NCI-H1436 treated with DMSO at 0.1 percent for 48 hours (cell line): ENCODE results near the gene CYP2W1.
"Not testable (repeated sequence)": the region's sequence is repeated elsewhere in the genome, so short reads cannot be mapped to it uniquely, and the experiment has no call there.

Source experiments
- DNase-seq: peaks from one replicate; lab custom pipeline; 2025; lab: John Stamatoyannopoulos, UW

The CYP2W1 gene

DNA sequence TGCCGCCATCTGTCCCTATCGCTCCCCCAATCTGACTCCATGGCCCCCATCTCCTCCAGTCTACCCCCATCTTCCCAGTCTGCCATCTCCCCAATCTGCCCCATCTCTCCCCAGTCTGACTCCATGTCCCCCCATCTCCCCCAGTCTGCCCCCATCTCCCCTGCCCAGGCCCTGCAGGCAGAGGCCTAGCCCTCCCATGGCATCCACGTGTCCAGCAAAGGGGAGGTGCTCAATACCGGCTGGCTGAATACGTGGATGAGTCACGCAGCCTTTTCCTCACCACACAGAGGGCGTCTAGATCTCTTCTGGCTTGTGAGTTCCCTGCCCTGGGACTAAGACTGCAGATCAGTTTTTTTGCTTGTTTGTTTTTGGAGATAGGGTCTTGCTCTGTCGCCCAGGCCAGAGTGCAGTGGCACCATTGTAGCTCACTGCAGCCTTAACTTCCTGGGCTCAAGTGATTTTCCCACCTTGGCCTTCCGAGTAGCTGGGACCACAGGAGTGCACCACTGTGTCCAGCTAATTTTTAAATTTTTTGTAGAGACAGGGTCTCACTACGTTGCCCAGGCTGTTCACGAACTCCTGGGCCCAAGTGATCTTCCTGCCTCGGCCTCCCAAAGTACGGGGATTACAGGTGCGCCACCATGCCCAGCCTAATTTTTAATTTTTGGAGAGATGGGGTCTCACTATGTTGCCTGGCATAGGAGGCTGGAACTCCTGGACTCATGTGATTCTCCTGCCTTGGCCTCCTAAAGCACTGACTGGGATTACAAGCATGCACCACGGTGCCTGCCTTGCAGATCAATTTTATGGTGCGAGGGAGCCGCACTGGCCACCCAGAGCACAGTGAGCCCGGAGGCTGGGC is 46.0 kb downstream of the CYP2W1 start:
- no peak for DNase-seq

DNA sequence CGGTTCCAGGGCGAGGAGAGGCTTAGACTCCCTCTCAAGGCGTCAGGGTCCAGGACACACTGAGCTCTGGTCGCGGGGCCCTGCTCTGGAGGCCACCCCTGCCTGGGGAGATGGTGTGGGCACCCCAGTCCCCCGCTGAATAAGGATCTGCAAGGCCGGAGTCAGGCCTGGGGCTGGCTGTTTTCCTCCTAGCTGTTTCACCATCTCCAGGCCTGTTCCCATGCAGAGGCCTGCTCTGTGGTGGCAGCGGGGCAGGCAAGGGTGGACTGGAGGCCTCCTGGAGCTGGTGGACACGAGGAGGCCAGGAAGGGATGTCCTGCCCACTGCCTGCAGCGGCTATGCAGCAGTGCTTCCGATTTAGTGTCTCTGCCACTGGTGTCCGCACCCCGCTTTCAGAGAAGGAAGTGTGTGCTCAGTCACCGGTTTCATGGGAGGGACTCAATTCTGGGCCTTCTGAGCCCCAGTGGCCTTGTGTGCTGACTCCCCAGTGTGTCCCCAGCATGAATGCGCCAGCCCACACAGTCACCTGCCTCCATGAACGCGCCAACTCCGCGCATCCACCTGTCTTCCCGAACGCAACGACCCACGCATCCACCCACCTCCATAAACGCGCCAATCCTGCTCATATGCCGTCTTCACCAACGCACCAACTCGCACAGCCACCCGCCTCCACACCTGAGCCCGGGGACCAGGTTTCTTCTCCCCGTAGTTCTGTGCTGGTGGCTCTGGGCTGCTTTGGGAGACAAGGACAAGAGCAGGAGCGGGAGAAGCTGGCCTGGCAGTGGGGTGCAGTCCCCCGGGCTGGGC is 46.9 kb downstream of the CYP2W1 start:
- no peak for DNase-seq

DNA sequence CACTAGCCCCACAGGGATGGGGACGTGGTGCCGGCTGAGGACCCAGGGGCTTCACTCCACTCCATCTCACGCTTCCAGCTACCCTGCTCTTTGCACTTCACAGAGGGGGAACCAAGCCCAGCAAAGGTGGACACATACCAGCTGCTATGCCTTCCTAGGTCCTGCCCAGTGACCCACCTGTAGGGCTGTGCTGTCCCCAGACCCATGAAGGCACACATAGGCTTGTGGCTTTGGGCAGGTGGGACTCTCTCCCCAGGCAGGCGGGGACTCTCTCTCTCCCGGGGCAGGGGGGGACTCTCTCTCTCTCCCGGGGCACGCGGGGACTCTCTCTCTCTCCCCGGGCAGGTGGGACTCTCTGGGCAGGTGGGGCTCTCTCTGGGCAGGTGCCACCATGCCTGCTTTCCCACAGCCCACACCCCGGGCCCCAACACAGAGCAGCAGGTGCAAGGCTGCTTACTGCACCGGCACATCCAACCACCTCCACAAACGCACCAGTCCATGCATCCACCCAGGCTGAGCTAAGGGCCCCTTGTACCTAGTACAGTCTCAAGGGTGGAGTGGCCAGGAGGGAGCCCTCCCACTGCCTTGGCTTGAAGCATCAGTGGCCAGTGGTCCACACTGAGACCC is 47.6 kb downstream of the CYP2W1 start:
- DNase-seq, result no peak

DNA sequence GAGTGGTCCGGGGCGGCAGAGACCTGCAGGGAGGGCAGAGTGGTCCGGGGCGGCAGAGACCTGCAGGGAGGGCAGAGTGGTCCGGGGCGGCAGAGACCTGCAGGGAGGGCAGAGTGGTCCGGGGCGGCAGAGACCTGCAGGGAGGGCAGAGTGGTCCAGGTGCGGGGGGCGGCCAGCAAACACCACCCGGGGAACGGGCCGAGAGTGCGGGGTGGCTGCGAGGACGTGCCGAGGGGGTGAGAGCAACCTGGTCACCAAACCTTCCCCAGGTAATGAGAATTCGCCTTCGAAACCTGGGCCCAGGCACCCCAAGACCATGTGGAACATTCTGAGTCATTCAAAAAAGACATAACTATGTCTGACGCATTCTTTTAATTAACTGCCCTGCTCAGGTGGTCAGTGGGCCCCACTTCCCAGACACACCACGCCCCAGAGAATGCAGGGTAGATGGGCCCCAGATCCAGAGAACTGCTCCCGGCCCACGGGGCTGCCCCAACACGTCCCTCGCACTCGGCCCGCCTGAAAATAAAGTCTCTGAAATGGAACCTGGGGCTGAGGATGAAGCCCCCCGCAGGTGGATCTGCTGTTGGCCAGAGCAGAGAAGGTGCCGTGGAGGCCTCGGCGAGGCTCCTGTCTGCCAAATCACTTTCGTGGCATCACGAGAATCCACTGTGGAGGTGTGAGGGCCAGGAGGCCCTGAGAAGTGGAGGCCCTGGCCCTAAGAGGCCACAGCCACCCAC is 48.9 kb downstream of the CYP2W1 start:
- DNase-seq, result no peak

DNA sequence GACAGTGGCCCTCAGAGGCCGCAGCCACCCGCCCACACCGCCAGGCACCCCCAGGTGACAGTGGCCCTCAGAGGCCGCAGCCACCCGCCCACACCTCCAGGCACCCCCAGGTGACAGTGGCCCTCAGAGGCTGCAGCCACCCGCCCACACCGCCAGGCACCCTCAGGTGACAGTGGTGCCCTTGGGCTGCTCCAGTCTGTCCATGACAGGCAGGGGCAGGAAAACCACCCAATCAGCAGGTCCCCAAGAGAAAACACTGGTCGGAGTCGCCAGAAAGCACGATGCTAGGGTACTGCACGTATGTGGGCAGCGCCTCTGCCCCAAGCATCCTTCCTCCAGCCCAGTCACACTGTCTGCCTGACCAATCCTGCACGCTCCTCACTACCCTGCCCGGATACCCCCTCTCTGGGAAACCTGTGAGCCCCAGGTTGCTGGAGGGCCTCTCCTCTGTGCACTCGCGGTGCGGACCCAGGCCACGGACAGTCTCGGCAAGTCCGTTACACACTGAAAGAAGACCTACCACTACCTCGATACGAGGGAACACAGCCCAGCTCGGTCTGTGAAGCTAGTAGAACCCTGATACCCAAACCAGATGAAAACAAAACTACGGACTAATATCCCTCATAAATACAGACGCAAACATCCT is 49.7 kb downstream of the CYP2W1 start:
- DNase-seq, result no peak

DNA sequence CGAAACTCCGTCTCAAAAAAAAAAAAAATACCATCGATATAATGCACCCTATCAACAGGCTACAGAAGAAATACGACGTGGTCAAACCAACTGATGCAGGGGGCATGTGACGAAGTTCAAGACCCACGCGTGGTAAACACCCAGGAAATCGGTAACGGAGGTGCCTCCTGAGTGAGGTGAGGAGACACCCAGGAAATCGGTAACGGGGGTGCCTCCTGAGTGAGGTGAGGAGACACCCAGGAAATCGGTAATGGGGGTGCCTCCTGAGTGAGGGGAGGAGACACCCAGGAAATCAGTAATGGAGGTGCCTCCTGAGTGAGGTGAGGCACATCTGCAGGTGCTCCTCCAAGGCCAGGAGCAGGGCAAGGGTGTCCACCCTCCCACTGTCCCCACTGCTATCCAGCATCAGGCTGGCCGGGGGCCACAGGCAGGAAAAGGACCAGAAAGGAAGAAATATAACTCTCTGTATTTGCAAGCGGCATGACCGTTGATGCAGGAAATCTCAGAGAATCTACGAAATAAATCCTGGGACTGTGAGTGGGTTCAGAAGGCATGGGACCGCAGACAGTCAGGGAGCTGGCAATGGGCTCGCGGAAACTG is 50.7 kb downstream of the CYP2W1 start:
- DNase-seq, result no peak

DNA sequence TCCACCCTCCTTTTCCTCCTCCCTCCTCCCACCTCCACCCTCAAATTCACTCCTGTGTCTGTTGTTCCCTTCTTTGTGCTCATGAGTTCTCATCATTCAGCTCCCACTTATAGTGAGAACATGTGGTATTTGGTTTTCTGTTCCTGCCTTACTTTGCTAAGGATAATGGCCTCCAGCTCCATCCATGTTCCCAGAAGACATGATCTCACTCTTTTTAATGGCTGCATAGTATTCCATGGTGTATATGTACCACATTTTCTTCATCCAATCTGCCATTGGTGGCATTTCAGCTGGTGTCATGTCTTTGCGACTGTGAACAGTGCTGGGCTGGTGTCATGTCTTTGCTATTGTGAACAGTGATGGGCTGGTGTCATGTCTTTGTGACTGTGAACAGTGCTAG is 51.8 kb downstream of the CYP2W1 start:
- DNase-seq, result not testable (repeated sequence)

DNA sequence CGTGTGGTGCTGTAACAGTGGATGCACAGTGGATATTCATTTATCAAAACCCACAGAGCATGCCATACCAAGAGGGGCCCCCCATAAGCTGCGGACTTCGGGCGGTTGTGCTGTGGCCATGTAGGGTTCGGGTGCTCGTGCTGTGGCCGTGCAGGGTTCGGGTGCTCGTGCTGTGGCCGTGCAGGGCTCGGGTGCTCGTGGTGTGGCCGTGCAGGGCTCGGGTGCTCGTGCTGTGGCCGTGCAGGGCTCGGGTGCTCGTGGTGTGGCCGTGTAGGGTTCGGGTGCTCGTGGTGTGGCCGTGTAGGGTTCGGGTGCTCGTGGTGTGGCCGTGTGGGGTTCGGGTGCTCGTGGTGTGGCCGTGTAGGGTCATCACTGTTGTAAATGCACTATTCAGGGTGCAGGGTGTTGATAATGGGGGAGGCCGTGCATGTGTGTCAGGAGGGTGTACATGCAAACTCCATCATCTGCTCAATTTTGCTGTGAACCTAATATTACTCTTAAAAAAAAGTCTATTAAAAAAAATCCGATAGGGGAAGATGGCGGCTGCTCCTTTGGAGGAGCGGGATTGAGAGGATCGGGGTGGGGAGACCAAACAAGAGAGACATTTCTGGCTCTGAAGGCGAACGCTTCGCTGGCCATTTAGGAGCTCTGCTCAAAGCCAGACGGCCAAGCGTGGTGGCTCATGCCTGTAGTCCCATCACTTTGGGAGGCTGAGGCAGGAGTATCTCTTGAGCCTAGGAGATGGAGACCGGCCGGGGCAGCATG is 53.4 kb downstream of the CYP2W1 start:
- DNase-seq, result not testable (repeated sequence)
